ENCODE measurements around the gene CLDN20. TPM values are rescaled to one million over a fixed set of nuclear protein-coding genes. Genes with fewer than 3 reads are reported as not detected.
A peak's percentile ranks its signal among the peaks of the same experiment; 100 is the strongest.

CLDN20 gene
- polyA plus RNA-seq, 2 of the 4 experiments (the other 2 are of a cell fraction): not detected

DNA sequence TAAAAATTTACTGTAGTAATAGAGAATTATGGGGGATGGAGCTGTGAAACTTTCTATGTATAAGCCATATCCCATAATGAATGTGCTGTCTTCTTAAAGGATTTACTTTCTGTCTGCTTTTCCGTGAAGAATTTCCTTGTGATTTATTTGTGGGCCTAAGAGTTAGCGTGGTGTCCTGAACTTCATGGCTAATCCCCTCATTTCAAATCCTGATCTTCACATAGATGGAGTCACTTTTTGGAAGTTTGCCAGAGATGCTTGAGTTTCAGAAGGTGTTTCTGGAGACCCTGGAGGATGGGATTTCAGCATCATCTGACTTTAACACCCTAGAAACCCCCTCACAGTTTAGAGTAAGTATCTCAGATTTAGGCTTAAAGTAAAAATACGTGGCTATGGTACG lies 19.4 kb upstream of the CLDN20 start:
- ChIA-PET POLR2A (no interaction called here), CTCF (interaction anchor here (1.2 to 1.4 kb wide), 3 partner anchors 14 to 316 kb away, joined by 3 to 5 read pairs (median 3); no protein-coding TSS in a partner anchor)
- FAIRE-seq: no peak
- DNase-seq (ENCODE audit: low read depth in 1 of 2, low spot score in 1 of 2): no peak
- 94% methylated on average over 4 of the region's 4 CpGs for WGBS (ENCODE audit: missing lambda C conversion rate)
- TF ChIP-seq, protein P1, sequence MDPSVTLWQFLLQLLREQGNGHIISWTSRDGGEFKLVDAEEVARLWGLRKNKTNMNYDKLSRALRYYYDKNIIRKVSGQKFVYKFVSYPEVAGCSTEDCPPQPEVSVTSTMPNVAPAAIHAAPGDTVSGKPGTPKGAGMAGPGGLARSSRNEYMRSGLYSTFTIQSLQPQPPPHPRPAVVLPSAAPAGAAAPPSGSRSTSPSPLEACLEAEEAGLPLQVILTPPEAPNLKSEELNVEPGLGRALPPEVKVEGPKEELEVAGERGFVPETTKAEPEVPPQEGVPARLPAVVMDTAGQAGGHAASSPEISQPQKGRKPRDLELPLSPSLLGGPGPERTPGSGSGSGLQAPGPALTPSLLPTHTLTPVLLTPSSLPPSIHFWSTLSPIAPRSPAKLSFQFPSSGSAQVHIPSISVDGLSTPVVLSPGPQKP (IDR thresholded peaks at IDR 0.05; ENCODE audit: low read depth, low read length): no peak
- no peak for ATAC-seq
- Histone ChIP-seq H3K4me1 (peaks cover 15% of the 10 kb centered on the region), H3K9me3 (no peaks in the 10 kb centered on the region), H3K27ac (no peak overlapping the region), H3K4me2 (no peak overlapping the region), H3K4me3 (no peak overlapping the region)

DNA sequence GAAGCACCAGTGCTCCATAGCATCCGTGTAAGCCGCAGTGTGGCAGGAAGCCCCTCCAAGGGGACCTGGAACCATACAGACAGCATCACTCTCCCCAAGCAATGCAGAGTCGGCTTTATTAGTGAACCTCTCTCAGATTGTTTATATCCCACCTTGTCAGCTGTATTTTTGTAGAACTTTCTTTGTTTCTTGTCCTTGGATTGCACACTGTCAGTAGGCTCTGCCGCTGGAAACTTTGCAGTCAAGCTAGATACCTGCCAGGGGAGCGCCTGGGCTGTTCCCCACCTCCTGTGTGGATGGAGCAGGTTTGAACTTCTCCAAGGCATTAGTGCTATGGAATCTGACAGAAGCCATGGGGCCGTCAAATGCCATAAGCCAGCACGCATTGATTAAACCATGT lies 18.6 kb upstream of the CLDN20 start:
- Histone ChIP-seq H3K4me1 (peaks cover 15% of the 10 kb centered on the region), H3K4me2 (no peak overlapping the region), H3K27ac (no peak overlapping the region), H3K9me3 (no peaks in the 10 kb centered on the region), H3K4me3 (no peak overlapping the region)
- ChIA-PET POLR2A (no interaction called here), CTCF (no interaction called here)
- TF ChIP-seq SREBF2 (IDR thresholded peaks at IDR 0.05) (no peak), KDM1A (IDR thresholded peaks at IDR 0.05; ENCODE audit: low read depth) (no peak), GATA3 (IDR thresholded peaks at IDR 0.05; ENCODE audit: borderline replicate concordance) (no peak), JUN (IDR thresholded peaks at IDR 0.05) (no peak), NPAS2 (CRISPR knock-in tag; IDR thresholded peaks at IDR 0.05; ENCODE audit: borderline replicate concordance) (no peak), NR3C1 (IDR thresholded peaks at IDR 0.05) (no peak), HOXA7 (CRISPR knock-in tag; IDR thresholded peaks at IDR 0.05) (no peak), NFE2L2 (conservative IDR thresholded peaks at IDR 0.05; ENCODE audit: low read length) (no peak), MAFK (IDR thresholded peaks at IDR 0.05; ENCODE audit: partially characterized antibody) (no peak), BHLHE40 (IDR thresholded peaks at IDR 0.05; ENCODE audit: low read depth, low read length) (no peak), CHD2 (IDR thresholded peaks at IDR 0.05; ENCODE audit: low read length, partially characterized antibody) (no peak), POLR2AphosphoS2 (conservative IDR thresholded peaks at IDR 0.05; ENCODE audit: low read length) (no peak), SMC3 (IDR thresholded peaks at IDR 0.05) (no peak), HOXB5 (CRISPR knock-in tag; IDR thresholded peaks at IDR 0.05) (no peak)
- TF ChIP-seq, protein P2, sequence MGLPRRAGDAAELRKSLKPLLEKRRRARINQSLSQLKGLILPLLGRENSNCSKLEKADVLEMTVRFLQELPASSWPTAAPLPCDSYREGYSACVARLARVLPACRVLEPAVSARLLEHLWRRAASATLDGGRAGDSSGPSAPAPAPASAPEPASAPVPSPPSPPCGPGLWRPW (IDR thresholded peaks at IDR 0.05): no peak
- 98% methylated on average over 7 of the region's 7 CpGs for WGBS (ENCODE audit: missing lambda C conversion rate)
- FAIRE-seq (no peak), DNase-seq (ENCODE audit: low read depth in 1 of 2, low spot score in 1 of 2) (no peak), ATAC-seq (no peak)

DNA sequence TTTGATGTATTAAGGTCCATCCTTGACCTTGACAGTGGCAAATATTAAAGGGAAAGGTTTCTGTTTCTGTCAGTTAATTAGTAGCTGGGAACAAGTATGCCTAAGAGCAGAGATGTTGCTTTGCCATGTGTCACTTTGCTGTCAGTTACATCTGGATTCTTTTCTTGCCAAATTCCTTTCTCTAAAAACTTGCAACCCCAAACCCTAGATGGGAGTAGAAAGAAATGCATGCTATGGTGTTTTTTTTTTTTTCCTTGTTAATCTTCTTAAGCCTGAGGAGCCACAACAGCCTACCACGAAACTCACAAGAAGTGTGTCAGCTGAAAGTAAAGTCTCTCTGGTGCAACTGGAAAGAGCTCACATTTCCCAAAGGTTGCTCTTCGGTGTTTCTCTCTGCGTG lies 18.0 kb upstream of the CLDN20 start:
- ChIA-PET CTCF (no interaction called here), POLR2A (no interaction called here)
- peaks cover 15% of the 10 kb centered on the region for H3K4me1 ChIP-seq
- no peak for TF ChIP-seq ZFP36 (IDR thresholded peaks at IDR 0.05; ENCODE audit: borderline replicate concordance, partially characterized antibody)
- no peak for TF ChIP-seq ESRRA (IDR thresholded peaks at IDR 0.05; ENCODE audit: borderline replicate concordance, low read length)
- no peak for TF ChIP-seq KDM1A (IDR thresholded peaks at IDR 0.05; ENCODE audit: low read depth)
- TF ChIP-seq JUN (IDR thresholded peaks at IDR 0.05): no peak
- no peak for TF ChIP-seq FOXS1 (CRISPR knock-in tag; IDR thresholded peaks at IDR 0.05)
- no peak for TF ChIP-seq NFE2L2 (conservative IDR thresholded peaks at IDR 0.05; ENCODE audit: low read length)
- H3K9me3 ChIP-seq: no peaks in the 10 kb centered on the region
- FAIRE-seq (no peak), ATAC-seq (no peak), DNase-seq (ENCODE audit: low read depth in 1 of 2, low spot score in 1 of 2) (no peak)
- H3K27ac ChIP-seq: no peak overlapping the region
- H3K4me2 ChIP-seq: no peak overlapping the region
- no peak overlapping the region for H3K4me3 ChIP-seq
- 97% methylated on average over 3 of the region's 3 CpGs for WGBS (ENCODE audit: missing lambda C conversion rate)

DNA sequence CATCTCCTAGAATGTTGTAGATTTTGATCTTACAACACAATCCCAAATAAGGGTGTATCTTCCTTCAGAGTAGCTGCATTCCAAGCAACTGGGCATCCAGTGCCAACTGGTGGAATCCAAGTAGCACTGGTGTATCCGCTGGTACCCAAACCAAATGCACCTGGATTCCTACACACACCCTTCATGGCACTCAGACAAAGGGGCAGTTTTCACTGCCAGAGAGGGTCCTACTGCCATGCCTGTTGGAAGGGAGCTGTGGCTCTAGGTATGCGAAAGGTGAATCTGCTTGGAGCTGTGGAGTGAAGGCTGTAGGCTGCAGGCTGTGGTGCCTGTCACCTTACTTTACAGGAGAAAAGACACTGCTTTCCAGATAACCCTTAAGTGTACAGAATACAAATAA lies 17.0 kb upstream of the CLDN20 start:
- CTCF ChIA-PET: interaction anchor here (1.4 to 3.5 kb wide), 2 partner anchors 30 to 69 kb away, joined by 3 to 36 read pairs; no protein-coding TSS in a partner anchor
- ATAC-seq: no peak
- H3K9me3 ChIP-seq: no peaks in the 10 kb centered on the region
- FAIRE-seq: no peak
- POLR2A ChIA-PET: no interaction called here
- no peak overlapping the region for H3K4me2 ChIP-seq
- TF ChIP-seq, protein P3, sequence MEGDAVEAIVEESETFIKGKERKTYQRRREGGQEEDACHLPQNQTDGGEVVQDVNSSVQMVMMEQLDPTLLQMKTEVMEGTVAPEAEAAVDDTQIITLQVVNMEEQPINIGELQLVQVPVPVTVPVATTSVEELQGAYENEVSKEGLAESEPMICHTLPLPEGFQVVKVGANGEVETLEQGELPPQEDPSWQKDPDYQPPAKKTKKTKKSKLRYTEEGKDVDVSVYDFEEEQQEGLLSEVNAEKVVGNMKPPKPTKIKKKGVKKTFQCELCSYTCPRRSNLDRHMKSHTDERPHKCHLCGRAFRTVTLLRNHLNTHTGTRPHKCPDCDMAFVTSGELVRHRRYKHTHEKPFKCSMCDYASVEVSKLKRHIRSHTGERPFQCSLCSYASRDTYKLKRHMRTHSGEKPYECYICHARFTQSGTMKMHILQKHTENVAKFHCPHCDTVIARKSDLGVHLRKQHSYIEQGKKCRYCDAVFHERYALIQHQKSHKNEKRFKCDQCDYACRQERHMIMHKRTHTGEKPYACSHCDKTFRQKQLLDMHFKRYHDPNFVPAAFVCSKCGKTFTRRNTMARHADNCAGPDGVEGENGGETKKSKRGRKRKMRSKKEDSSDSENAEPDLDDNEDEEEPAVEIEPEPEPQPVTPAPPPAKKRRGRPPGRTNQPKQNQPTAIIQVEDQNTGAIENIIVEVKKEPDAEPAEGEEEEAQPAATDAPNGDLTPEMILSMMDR (IDR thresholded peaks at IDR 0.05): no peak
- TF ChIP-seq KDM5A (IDR thresholded peaks at IDR 0.05) (no peak), GATA3 (IDR thresholded peaks at IDR 0.05; ENCODE audit: borderline replicate concordance) (no peak), CHD2 (IDR thresholded peaks at IDR 0.05; ENCODE audit: low read length, partially characterized antibody) (no peak), HEYL (CRISPR knock-in tag; IDR thresholded peaks at IDR 0.05) (no peak), HOXB13 (CRISPR knock-in tag; IDR thresholded peaks at IDR 0.05; ENCODE audit: low read depth) (no peak)
- TF ChIP-seq, protein P4, sequence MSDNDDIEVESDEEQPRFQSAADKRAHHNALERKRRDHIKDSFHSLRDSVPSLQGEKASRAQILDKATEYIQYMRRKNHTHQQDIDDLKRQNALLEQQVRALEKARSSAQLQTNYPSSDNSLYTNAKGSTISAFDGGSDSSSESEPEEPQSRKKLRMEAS (IDR thresholded peaks at IDR 0.05): no peak
- TF ChIP-seq, protein P1 (IDR thresholded peaks at IDR 0.05; ENCODE audit: low read depth, low read length): no peak
- H3K4me3 ChIP-seq: no peak overlapping the region
- DNase-seq (ENCODE audit: low read depth in 1 of 2, low spot score in 1 of 2): no peak
- H3K27ac ChIP-seq: peak overlapping the region in 1 of 2 experiments; percentile 80; a peak in 2 of 6 replicates
- H3K4me1 ChIP-seq: peaks cover 15% of the 10 kb centered on the region
- 100% methylated on average over 1 of the region's 2 CpGs for whole genome bisulfite sequencing (ENCODE audit: missing lambda C conversion rate)
